Fibroblast of the aortic adventitia (primary cell): ENCODE results near the gene EIF4H. TPM values are rescaled to one million over a fixed set of nuclear protein-coding genes. Genes with fewer than 3 reads are reported as not detected.
"Not testable (repeated sequence)": the region's sequence is repeated elsewhere in the genome, so short reads cannot be mapped to it uniquely, and the experiment has no call there.

Experiments
- DNase-seq: peaks from one replicate; pipeline ENCODE4 v3.0.0-alpha.2; 2010; ENCODE audit warnings: low read depth
- H3K4me3 ChIP-seq: 2 replicates; pipeline ENCODE4 v1.5.1; 2011; ENCODE audit warnings: low read depth, mild to moderate bottlenecking, control low read depth, low read length, moderate library complexity
- CTCF ChIP-seq: IDR thresholded peaks from 2 replicates; pipeline ENCODE4 v1.5.1; 2011; ENCODE audit warnings: mild to moderate bottlenecking, low read length, control low read depth, inconsistent platforms; ENCODE audit not compliant: insufficient read depth
- total RNA-seq: library from RNA; depleted of rRNA; stranded (reverse); fragments of >200 nt; gene quantifications from 2 replicates; pipeline ENCODE4 v1.2.3, GENCODE V29; 2012; ENCODE audit warnings: low replicate concordance

EIF4H gene
- total RNA-seq, 1 donor = 225 TPM

- no peak for DNase-seq
- no peak for TF ChIP-seq CTCF
- H3K4me3 ChIP-seq = no peak overlapping the region
These were observed 50.3 kb downstream of the EIF4H start for GRCh38 chr7:74224511-74224832.

- not testable (repeated sequence) for H3K4me3 ChIP-seq, DNase-seq
These were observed 50.8 kb downstream of the EIF4H start for GRCh38 chr7:74224907-74225306.

GRCh38 chr7:74225400-74225799, 51.2 kb downstream of the EIF4H start:
- TF ChIP-seq CTCF = no peak

GRCh38 chr7:74226633-74227032, 52.5 kb downstream of the EIF4H start:
- no peak overlapping the region for H3K4me3 ChIP-seq
- TF ChIP-seq CTCF = no peak
- DNase-seq = no peak

More at GRCh38 chr7:74225400-74225799, 51.2 kb downstream of the EIF4H start:
- H3K4me3 ChIP-seq = no peak overlapping the region
- DNase-seq = no peak

GRCh38 chr7:74228951-74229900, 55.1 kb downstream of the EIF4H start:
- H3K4me3 ChIP-seq = no peak overlapping the region
- DNase-seq = no peak
- TF ChIP-seq CTCF = no peak

- TF ChIP-seq CTCF = no peak
- H3K4me3 ChIP-seq = no peak overlapping the region
These were observed 56.5 kb downstream of the EIF4H start for GRCh38 chr7:74230446-74231231.

GRCh38 chr7:74231232-74231590, 57.1 kb downstream of the EIF4H start:
- no peak overlapping the region for H3K4me3 ChIP-seq
- TF ChIP-seq CTCF = no peak
- DNase-seq = no peak

More at GRCh38 chr7:74230446-74231231, 56.5 kb downstream of the EIF4H start:
- no peak for DNase-seq
